Cardiac fibroblast (primary cell): Measurements from ENCODE around the gene FAM118B.

Experiments used
- DNase-seq, 2 donors: peaks; one replicate each; pipeline versions ENCODE4 v3.0.0 to v3.0.0-alpha.2; 2010; ENCODE audit warnings: low read depth in 2 of 2
- H3K4me3 ChIP-seq, 2 donors: replicated peaks in 1 of 2; 1 replicate in 1 of 2; 2 replicates in 1 of 2; pipeline ENCODE4 v1.5.1; 2011; ENCODE audit warnings: low read depth in 2 of 2, low read length in 2 of 2, mild to moderate bottlenecking in 2 of 2, moderate library complexity in 1 of 2
- TF ChIP-seq, protein P1 (sequence below): IDR thresholded peaks from one replicate; pipeline ENCODE4 v1.5.1; 2011; ENCODE audit warnings: low read depth, mild to moderate bottlenecking, low read length, inconsistent platforms

The FAM118B gene

GRCh38 chr11:126311401-126312291, 100.1 kb downstream of the FAM118B start:
- H3K4me3 ChIP-seq = no peak overlapping the region
- DNase-seq = no peak
- TF ChIP-seq, protein P1, sequence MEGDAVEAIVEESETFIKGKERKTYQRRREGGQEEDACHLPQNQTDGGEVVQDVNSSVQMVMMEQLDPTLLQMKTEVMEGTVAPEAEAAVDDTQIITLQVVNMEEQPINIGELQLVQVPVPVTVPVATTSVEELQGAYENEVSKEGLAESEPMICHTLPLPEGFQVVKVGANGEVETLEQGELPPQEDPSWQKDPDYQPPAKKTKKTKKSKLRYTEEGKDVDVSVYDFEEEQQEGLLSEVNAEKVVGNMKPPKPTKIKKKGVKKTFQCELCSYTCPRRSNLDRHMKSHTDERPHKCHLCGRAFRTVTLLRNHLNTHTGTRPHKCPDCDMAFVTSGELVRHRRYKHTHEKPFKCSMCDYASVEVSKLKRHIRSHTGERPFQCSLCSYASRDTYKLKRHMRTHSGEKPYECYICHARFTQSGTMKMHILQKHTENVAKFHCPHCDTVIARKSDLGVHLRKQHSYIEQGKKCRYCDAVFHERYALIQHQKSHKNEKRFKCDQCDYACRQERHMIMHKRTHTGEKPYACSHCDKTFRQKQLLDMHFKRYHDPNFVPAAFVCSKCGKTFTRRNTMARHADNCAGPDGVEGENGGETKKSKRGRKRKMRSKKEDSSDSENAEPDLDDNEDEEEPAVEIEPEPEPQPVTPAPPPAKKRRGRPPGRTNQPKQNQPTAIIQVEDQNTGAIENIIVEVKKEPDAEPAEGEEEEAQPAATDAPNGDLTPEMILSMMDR = no peak
